ENCODE measurements around the gene ZNF565.

- TF ChIP-seq, protein P1, sequence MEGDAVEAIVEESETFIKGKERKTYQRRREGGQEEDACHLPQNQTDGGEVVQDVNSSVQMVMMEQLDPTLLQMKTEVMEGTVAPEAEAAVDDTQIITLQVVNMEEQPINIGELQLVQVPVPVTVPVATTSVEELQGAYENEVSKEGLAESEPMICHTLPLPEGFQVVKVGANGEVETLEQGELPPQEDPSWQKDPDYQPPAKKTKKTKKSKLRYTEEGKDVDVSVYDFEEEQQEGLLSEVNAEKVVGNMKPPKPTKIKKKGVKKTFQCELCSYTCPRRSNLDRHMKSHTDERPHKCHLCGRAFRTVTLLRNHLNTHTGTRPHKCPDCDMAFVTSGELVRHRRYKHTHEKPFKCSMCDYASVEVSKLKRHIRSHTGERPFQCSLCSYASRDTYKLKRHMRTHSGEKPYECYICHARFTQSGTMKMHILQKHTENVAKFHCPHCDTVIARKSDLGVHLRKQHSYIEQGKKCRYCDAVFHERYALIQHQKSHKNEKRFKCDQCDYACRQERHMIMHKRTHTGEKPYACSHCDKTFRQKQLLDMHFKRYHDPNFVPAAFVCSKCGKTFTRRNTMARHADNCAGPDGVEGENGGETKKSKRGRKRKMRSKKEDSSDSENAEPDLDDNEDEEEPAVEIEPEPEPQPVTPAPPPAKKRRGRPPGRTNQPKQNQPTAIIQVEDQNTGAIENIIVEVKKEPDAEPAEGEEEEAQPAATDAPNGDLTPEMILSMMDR (conservative IDR thresholded peaks at IDR 0.05; ENCODE audit: low read length): no peak
- TF ChIP-seq EZH2phosphoT487 (IDR thresholded peaks at IDR 0.05; ENCODE audit: borderline replicate concordance): no peak
Measured at GRCh38 chr19:36169084-36169760, 45.2 kb downstream of the ZNF565 start.
